Measurements from ENCODE around the gene SNAP29.
"Not testable (repeated sequence)": the region's sequence is repeated elsewhere in the genome, so short reads cannot be mapped to it uniquely, and the experiment has no call there.

The SNAP29 gene

GRCh38 chr22:20867179-20868024 is 8.6 kb downstream of the SNAP29 start:
- DNase-seq (ENCODE audit: low spot score) = no peak

- no peak for DNase-seq (ENCODE audit: low spot score)
Observed at GRCh38 chr22:20868025-20868962, 9.5 kb downstream of the SNAP29 start.

- DNase-seq (ENCODE audit: low spot score) = no peak
Observed at GRCh38 chr22:20869234-20869633, 10.4 kb downstream of the SNAP29 start.

GRCh38 chr22:20873214-20873613 is 14.4 kb downstream of the SNAP29 start:
- no peak for DNase-seq (ENCODE audit: low spot score)

GRCh38 chr22:20875296-20875695 is 16.5 kb downstream of the SNAP29 start:
- no peak for DNase-seq (ENCODE audit: low spot score)

GRCh38 chr22:20877715-20878114 is 18.9 kb downstream of the SNAP29 start:
- DNase-seq (ENCODE audit: low spot score) = no peak

- no peak for DNase-seq (ENCODE audit: low spot score)
Observed at GRCh38 chr22:20881231-20881630, 22.4 kb downstream of the SNAP29 start.

GRCh38 chr22:20881869-20882815 is 23.3 kb downstream of the SNAP29 start:
- no peak for DNase-seq (ENCODE audit: low spot score)

- no peak for DNase-seq (ENCODE audit: low spot score)
Observed at GRCh38 chr22:20882855-20883254, 24.0 kb downstream of the SNAP29 start.

- no peak for DNase-seq (ENCODE audit: low spot score)
Observed at GRCh38 chr22:20884454-20884853, 25.6 kb downstream of the SNAP29 start.

- no peak for DNase-seq (ENCODE audit: low spot score)
Observed at GRCh38 chr22:20885017-20885556, 26.3 kb downstream of the SNAP29 start.

- DNase-seq (ENCODE audit: low spot score) = peak; percentile 86
Observed at GRCh38 chr22:20885557-20886323, 26.9 kb downstream of the SNAP29 start.

- no peak for DNase-seq (ENCODE audit: low spot score)
Observed at GRCh38 chr22:20887375-20887774, 28.6 kb downstream of the SNAP29 start.

GRCh38 chr22:20889025-20889704 is 30.4 kb downstream of the SNAP29 start:
- DNase-seq (ENCODE audit: low spot score) = no peak

GRCh38 chr22:20889904-20890540 is 31.2 kb downstream of the SNAP29 start:
- DNase-seq (ENCODE audit: low spot score) = no peak

- no peak for DNase-seq (ENCODE audit: low spot score)
Observed at GRCh38 chr22:20890975-20891374, 32.2 kb downstream of the SNAP29 start.

- DNase-seq (ENCODE audit: low spot score) = not testable (repeated sequence)
Observed at GRCh38 chr22:20897737-20898136, 38.9 kb downstream of the SNAP29 start.

GRCh38 chr22:20899827-20900423 is 41.1 kb downstream of the SNAP29 start:
- no peak for DNase-seq (ENCODE audit: low spot score)

Data from cerebellar cortex (tissue), 1 donor.